GM12892 (cell line): ENCODE measurements around the gene UBASH3A.

Experiments
- POLR2A ChIP-seq: IDR thresholded peaks from 2 replicates; pipeline ENCODE4 v1.6.1; 2011; ENCODE audit warnings: low read depth, low read length, control low read depth
- POLR2AphosphoS5 ChIP-seq: IDR thresholded peaks from 2 replicates; pipeline ENCODE4 v1.6.1; 2011; ENCODE audit warnings: low read depth, low read length, control low read depth
- TAF1 ChIP-seq: IDR thresholded peaks from 2 replicates; pipeline ENCODE4 v1.6.1; 2011; ENCODE audit warnings: low read depth, mild to moderate bottlenecking, control low read depth, low read length, borderline replicate concordance

DNA sequence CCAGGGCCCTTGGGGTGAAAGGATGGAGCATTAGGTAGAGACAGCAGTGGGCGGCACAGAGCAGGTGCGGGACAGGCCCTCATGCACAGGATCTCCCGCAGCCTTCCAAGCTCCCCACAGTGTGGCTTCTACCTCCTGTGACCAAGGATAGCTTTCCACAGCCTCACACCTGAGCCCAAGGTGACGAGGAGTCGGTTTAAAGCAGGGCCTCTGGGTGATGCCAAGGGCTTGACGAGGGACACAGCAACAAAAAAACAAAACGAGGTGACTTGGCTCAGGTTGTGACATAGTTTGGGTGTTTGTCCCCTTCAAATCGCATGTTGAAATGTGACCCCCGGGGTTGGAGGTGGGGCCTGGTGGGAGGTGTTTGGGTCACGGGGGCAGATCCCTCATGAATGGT, 77.0 kb downstream of the UBASH3A start:
- no peak for TF ChIP-seq POLR2A
- TF ChIP-seq POLR2AphosphoS5, result no peak
- TF ChIP-seq TAF1, result no peak
